ENCODE data around the gene NACC2.

NACC2 gene

DNA sequence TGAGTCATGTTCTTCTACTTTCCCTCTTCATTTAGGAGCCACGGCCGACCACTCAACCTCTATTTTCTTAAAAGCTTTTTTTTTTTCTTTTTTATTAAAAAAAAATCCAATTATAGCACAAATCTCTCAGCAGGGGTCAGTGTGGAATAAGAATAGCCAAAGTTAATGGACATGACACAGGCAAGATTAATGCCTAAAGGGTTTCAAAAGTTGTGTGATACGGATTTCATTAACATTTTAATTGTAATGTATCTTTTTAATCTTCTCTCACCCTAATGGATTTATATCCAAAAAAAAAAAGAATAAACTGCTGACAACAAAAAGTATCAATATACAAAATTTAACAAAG, 5.4 kb downstream of the NACC2 start:
- DNase-seq = peak; percentile 53 to 73
- no peak for TF ChIP-seq GATA1 (IDR thresholded peaks at IDR 0.05; ENCODE audit: low read depth, low read length)
- TF ChIP-seq POLR2A (IDR thresholded peaks at IDR 0.05; ENCODE audit: low read length) = no peak

DNA sequence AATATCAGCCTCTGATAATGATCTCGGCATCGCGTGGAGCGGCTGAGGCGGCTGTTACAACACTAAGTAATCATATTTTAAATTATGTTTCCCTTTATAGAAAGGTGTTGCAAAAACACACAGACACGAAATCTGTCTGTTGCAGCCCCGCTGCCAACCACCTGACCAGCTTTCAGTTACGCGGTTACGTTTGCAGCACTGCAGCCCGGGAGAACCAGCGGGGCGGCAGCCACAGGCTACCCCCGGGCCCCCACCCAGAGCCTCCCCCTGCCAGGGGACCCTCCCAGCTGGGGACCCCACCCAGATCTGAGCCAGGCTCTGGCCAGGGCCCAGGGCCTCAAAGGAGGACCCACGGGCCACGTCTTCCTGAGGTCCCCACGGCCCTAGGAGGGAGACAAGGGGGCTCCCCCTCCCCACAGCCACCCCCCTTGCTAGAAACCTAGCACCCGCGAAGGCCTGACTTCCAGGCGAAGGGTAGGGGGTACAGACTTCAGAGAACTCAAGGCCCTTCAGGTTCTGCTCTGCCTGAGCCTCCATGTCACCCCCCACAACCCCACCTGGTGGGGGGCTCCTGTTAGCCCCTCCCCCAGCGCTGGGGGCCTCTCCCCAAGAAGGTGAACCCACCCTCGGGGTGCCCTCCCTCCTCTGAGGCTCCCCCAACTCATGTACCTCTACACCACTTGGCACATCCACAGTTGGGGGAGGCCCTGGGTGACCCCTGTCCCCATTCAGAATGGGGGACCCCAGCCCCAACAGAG, 6.0 kb downstream of the NACC2 start:
- TF ChIP-seq GATA1 (IDR thresholded peaks at IDR 0.05; ENCODE audit: low read depth, low read length) (no peak), POLR2A (IDR thresholded peaks at IDR 0.05; ENCODE audit: low read length) (no peak)
- no peak for DNase-seq

- DNase-seq = no peak
- TF ChIP-seq POLR2A (IDR thresholded peaks at IDR 0.05; ENCODE audit: low read length) (no peak), GATA1 (IDR thresholded peaks at IDR 0.05; ENCODE audit: low read depth, low read length) (no peak)
Measured at GRCh38 chr9:136088481-136088938, 6.6 kb downstream of the NACC2 start.

GRCh38 chr9:136087741-136088480, 7.2 kb downstream of the NACC2 start:
- TF ChIP-seq POLR2A (IDR thresholded peaks at IDR 0.05; ENCODE audit: low read length) (no peak), GATA1 (IDR thresholded peaks at IDR 0.05; ENCODE audit: low read depth, low read length) (no peak)
- DNase-seq = no peak

- no peak for DNase-seq
- TF ChIP-seq POLR2A (IDR thresholded peaks at IDR 0.05; ENCODE audit: low read length) (no peak), GATA1 (IDR thresholded peaks at IDR 0.05; ENCODE audit: low read depth, low read length) (no peak)
Measured at GRCh38 chr9:136086951-136087740, 7.9 kb downstream of the NACC2 start.

- no peak for TF ChIP-seq GATA1 (IDR thresholded peaks at IDR 0.05; ENCODE audit: low read depth, low read length)
- no peak for TF ChIP-seq POLR2A (IDR thresholded peaks at IDR 0.05; ENCODE audit: low read length)
- no peak for DNase-seq
Measured at GRCh38 chr9:136086213-136086881, 8.7 kb downstream of the NACC2 start.

DNA sequence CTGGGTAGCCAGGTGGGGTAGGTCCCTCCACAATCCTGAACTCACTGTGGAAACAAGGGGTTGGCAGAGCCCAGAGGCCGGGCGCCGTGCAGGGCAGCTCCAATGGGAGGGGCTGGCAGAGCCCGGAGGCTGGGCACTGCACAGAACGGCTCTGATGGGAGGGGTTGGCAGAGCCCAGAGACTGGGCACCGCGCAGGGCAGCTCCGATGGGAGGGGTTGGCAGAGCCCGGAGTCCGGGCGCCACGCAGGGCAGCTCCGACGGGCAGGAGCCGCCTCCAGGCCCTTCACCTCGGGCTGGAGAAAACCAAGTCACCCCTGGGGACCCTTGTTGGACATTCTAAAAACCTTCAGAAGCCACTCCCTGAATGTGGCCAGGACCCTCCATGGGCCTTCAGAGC, 9.3 kb downstream of the NACC2 start:
- TF ChIP-seq GATA1 (IDR thresholded peaks at IDR 0.05; ENCODE audit: low read depth, low read length) = no peak
- no peak for TF ChIP-seq POLR2A (IDR thresholded peaks at IDR 0.05; ENCODE audit: low read length)
- DNase-seq = no peak

DNA sequence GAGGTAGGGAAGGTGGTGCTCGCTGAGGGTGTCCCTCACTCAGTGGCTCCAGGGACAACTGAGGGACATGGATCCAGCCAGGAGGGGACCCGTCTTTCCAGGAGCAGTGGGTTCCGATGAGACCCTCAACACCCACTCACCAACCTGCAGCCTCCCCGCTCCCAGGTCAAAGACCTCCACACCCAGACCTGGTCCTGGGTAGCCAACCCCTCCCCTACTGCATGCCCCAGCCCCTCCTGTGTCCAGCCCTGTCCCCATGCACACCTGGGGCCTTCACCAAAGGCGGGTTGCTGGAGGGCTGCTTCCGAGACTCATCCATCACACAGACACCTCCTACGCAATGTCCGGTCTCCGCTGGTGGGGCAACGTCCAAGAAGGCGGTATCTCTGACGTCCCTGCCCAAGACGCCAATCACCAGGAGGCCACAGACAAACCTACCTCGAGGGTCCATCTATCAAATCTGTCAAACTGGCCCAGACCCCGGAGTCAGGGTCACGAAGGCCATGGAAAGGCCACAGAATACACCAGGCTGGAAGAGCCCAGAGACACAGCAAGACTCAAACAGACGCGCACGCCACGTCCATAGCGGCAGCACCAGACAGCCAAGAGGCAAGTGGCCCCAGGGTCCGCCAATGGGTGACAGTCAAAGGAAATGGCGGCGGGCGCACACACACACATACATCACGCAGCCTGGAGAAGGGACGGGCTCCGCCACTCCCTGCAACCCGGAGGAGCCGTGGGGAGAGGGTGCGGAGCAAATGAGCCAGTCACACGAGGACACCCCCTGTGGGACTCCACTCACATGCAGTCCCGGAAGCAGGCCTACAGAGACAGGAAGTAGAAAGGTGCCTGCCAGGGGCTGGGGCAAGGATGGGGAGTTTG, 10.8 kb downstream of the NACC2 start:
- DNase-seq = no peak

DNA sequence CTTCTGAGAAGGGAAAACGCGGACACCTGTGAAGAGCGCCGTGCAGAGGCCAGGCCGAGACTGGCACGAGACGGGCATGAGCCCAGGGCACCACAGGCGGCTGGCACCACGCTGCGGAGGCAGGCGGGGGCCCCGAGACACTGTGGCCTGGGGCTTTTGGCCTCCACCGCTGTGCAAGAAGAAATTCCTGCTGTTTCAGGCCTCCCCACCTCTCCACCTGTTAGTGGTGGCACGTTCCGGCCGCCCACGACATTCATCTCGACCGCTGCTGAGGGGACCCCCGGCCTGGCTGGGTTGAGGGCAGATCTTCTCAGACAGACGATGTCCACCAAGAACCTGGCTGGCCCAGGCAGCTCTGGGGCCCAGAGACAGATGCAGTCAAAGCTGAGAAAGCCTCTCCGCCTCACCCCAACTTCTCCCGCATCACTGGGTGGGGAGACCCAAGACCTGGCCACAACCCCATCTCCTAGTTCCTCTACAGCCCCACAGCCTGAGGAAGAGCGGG, 11.5 kb downstream of the NACC2 start:
- DNase-seq = no peak
- TF ChIP-seq POLR2A (IDR thresholded peaks at IDR 0.05; ENCODE audit: low read length) = no peak
- no peak for TF ChIP-seq GATA1 (IDR thresholded peaks at IDR 0.05; ENCODE audit: low read depth, low read length)

More for the DNA sequence above, 10.8 kb downstream of the NACC2 start:
- TF ChIP-seq POLR2A (IDR thresholded peaks at IDR 0.05; ENCODE audit: low read length) (no peak), GATA1 (IDR thresholded peaks at IDR 0.05; ENCODE audit: low read depth, low read length) (no peak)

GRCh38 chr9:136082496-136083361, 12.4 kb downstream of the NACC2 start:
- TF ChIP-seq POLR2A (IDR thresholded peaks at IDR 0.05; ENCODE audit: low read length) (no peak), GATA1 (IDR thresholded peaks at IDR 0.05; ENCODE audit: low read depth, low read length) (no peak)
- DNase-seq = no peak

DNA sequence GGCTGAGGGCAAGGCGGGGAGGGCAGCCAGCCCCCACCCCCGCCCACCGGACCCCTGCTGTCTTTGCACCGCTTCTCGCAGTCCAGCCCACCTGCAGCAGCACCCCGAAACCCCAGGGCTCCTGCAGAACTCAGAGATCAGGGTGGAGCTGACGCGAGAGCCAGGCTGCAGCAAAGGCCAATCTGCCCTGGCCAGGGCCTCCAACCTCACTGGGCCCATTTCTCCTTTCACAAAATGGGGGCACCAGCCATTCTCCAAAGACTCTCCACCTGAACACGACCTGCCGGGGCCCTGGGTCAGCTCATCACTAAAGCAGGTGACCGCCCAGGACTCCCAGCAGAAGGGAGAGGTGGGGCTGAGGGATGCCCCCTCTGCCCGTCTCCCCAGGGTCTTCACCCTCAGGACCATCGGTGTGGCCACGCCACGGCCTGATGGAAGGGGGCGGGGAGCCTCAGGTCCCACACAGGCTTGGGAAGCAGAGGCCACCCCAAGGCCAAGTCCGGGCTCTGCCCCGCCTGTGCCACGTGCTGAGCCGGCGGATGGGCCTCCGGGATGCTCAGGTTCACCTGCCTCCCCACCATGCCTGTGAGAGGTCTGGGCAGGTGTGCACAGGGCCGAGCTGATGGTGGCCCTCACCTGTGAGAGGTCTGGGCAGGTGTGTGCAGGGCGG, 13.1 kb downstream of the NACC2 start:
- no peak for DNase-seq
- no peak for TF ChIP-seq POLR2A (IDR thresholded peaks at IDR 0.05; ENCODE audit: low read length)
- TF ChIP-seq GATA1 (IDR thresholded peaks at IDR 0.05; ENCODE audit: low read depth, low read length) = no peak

Measured in erythroblast (primary cell).